Measurements from ENCODE around the gene STARD3NL.

The STARD3NL gene

DNA sequence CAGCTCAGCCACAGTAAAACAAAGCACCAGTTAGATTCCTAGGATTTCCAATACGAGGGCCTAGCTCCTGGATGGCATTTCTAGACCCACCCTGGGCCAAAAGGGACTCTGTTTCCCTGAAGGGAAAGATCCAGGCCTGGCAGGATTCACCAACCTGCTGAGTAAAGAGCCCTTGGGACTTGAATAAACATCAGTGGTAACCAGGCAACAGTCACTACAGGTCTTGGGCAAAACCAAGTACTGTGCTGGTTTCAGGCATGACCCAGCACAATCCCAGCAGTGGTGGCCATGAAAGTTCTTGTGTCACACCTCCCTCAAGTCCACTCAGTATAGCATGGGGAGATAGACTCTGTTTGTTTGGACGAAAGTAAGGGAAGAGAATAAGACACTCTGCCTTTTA lies 31.0 kb upstream of the STARD3NL start:
- H3K4me3 ChIP-seq (replicated peaks; ENCODE audit: low read depth, low read length), result no peak overlapping the region
- H3K27me3 ChIP-seq (replicated peaks; ENCODE audit: control insufficient read depth, insufficient read depth, low read length), result no peaks in the 10 kb centered on the region
- TF ChIP-seq, protein P1, sequence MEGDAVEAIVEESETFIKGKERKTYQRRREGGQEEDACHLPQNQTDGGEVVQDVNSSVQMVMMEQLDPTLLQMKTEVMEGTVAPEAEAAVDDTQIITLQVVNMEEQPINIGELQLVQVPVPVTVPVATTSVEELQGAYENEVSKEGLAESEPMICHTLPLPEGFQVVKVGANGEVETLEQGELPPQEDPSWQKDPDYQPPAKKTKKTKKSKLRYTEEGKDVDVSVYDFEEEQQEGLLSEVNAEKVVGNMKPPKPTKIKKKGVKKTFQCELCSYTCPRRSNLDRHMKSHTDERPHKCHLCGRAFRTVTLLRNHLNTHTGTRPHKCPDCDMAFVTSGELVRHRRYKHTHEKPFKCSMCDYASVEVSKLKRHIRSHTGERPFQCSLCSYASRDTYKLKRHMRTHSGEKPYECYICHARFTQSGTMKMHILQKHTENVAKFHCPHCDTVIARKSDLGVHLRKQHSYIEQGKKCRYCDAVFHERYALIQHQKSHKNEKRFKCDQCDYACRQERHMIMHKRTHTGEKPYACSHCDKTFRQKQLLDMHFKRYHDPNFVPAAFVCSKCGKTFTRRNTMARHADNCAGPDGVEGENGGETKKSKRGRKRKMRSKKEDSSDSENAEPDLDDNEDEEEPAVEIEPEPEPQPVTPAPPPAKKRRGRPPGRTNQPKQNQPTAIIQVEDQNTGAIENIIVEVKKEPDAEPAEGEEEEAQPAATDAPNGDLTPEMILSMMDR (IDR thresholded peaks at IDR 0.05; ENCODE audit: insufficient read depth, low read length, poor library complexity, severe bottlenecking), result no peak
- no peaks in the 10 kb centered on the region for H3K36me3 ChIP-seq (ENCODE audit: control insufficient read depth, insufficient read depth, low read length)
- no peak for DNase-seq (ENCODE audit: extremely low read depth, insufficient read length)

DNA sequence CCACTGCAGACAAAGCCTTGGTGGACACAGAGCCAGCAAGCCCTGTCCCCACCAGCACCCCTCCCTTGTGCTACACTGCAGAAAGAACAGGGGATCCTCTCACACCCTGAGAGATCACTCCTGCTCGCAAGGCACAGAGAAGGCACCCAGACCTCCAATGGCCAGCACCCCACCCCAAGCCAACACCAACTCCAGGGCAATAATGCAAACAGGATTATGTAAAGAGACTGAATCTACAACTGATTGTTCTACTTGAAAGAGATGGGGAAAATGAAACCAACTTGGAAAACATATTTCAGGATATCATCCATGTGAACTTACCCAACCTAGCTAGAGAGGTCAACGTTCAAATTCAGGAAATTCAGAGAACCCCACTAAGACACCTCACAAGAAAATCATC lies 26.5 kb upstream of the STARD3NL start:
- no peak overlapping the region for H3K4me3 ChIP-seq (replicated peaks; ENCODE audit: low read depth, low read length)
- no peak for DNase-seq (ENCODE audit: extremely low read depth, insufficient read length)
- TF ChIP-seq, protein P1 (IDR thresholded peaks at IDR 0.05; ENCODE audit: insufficient read depth, low read length, poor library complexity, severe bottlenecking), result no peak
- no peaks in the 10 kb centered on the region for H3K27me3 ChIP-seq (replicated peaks; ENCODE audit: control insufficient read depth, insufficient read depth, low read length)
- no peaks in the 10 kb centered on the region for H3K36me3 ChIP-seq (ENCODE audit: control insufficient read depth, insufficient read depth, low read length)

DNA sequence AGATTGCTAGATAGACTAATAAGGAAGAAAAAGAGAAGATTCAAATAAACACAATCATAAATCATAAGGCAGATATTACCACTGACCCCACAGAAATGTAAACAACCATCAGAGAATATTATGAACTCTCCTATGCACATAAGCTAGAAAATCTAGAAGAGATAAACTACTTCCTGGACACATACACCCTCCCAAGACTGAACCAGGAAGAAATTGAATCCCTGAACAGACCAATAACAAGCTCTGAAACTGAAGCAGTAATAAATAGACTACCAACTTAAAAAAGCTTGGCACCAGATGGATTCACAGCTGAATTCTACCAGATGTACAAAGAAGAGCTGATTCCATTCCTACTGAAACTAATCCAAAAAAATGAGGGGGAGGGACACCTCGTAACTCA lies 24.5 kb upstream of the STARD3NL start:
- no peaks in the 10 kb centered on the region for H3K27me3 ChIP-seq (replicated peaks; ENCODE audit: control insufficient read depth, insufficient read depth, low read length)
- no peak for DNase-seq (ENCODE audit: extremely low read depth, insufficient read length)
- no peaks in the 10 kb centered on the region for H3K36me3 ChIP-seq (ENCODE audit: control insufficient read depth, insufficient read depth, low read length)
- TF ChIP-seq, protein P1 (IDR thresholded peaks at IDR 0.05; ENCODE audit: insufficient read depth, low read length, poor library complexity, severe bottlenecking), result no peak
- no peak overlapping the region for H3K4me3 ChIP-seq (replicated peaks; ENCODE audit: low read depth, low read length)

DNA sequence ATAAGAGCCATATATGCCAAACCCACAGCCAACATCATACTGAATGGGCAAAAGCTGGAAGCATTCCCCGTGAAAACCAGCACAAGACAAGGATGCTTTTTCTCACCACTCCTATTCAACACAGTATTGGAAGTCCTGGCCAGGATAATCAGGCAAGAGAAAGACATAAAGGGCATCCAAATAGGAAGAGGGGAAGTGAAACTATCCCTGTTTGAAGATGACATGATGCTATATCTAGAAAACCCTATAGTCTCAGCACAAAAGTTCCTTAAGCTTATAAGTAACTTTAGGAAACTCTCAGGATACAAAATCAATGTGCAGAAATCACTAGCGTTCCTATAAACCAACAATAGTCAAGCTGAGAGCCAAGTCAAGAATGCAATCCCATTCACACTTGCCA lies 23.8 kb upstream of the STARD3NL start:
- no peak for DNase-seq (ENCODE audit: extremely low read depth, insufficient read length)
- Histone ChIP-seq H3K36me3 (ENCODE audit: control insufficient read depth, insufficient read depth, low read length) (no peaks in the 10 kb centered on the region), H3K27me3 (replicated peaks; ENCODE audit: control insufficient read depth, insufficient read depth, low read length) (no peaks in the 10 kb centered on the region), H3K4me3 (replicated peaks; ENCODE audit: low read depth, low read length) (no peak overlapping the region)
- TF ChIP-seq, protein P1 (IDR thresholded peaks at IDR 0.05; ENCODE audit: insufficient read depth, low read length, poor library complexity, severe bottlenecking), result no peak

DNA sequence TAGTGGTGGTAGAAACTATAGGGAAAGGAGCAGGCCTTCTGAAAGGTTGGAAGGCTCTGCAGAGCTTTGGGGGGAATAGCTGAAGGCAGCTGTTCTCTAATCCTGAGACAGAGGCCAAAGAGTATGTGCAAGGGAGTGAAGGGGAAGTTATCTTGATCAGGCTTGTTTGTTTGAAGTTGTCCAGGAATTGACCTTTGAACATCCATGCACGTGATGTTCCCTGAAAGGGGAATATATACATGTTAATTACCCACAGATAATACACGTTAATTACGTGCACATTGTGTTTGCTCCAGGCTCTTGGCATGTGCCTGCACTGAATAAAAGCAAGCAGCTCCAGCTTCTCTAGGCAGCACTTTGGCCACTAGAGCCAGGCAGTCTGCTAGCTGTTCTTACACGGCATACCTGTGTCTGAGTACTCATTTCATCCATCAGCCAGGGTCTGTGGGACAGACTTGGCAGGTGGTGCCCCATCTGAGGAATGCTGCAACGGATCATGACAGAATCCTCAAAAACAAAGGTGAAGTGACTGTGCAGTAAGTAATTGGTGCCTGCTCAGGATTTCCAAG lies 18.0 kb upstream of the STARD3NL start:
- TF ChIP-seq, protein P1 (IDR thresholded peaks at IDR 0.05; ENCODE audit: insufficient read depth, low read length, poor library complexity, severe bottlenecking), result no peak
- H3K36me3 ChIP-seq (ENCODE audit: control insufficient read depth, insufficient read depth, low read length), result no peaks in the 10 kb centered on the region
- no peak for DNase-seq (ENCODE audit: extremely low read depth, insufficient read length)
- no peak overlapping the region for H3K4me3 ChIP-seq (replicated peaks; ENCODE audit: low read depth, low read length)
- H3K27me3 ChIP-seq (replicated peaks; ENCODE audit: control insufficient read depth, insufficient read depth, low read length), result no peaks in the 10 kb centered on the region

DNA sequence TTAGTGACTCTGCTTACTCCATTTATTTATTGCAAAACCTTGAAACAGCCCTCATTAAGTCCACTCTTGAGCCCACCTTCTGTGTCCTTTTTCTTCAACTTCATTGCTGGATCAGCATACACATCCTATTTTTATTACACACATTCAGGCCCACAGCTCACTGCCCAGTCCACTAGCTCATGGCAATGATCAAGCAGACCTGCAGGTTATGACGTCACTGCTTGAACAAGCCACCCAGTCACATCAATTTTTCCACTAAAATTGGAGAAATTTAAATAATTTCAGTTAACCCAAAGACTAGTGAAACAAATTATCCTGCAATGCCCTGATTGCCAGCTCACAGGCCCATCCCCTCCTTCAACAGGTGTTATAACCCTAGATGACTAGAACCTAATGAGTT lies 16.0 kb upstream of the STARD3NL start:
- no peaks in the 10 kb centered on the region for H3K36me3 ChIP-seq (ENCODE audit: control insufficient read depth, insufficient read depth, low read length)
- no peak for DNase-seq (ENCODE audit: extremely low read depth, insufficient read length)
- no peaks in the 10 kb centered on the region for H3K27me3 ChIP-seq (replicated peaks; ENCODE audit: control insufficient read depth, insufficient read depth, low read length)
- no peak overlapping the region for H3K4me3 ChIP-seq (replicated peaks; ENCODE audit: low read depth, low read length)
- TF ChIP-seq, protein P1 (IDR thresholded peaks at IDR 0.05; ENCODE audit: insufficient read depth, low read length, poor library complexity, severe bottlenecking), result no peak

Data from GM06990 (cell line).